Nephron (organoid): ENCODE results near the gene MVK.

Experiments used
- H3K27ac Mint-ChIP-seq, 3 experiments: 2 replicates each; pipeline ENCODE4 v1.8.0; 2020; ENCODE audit warnings: mixed read lengths in 3 of 3, mild to moderate bottlenecking in 2 of 3, moderate library complexity in 1 of 3
- H3K27me3 Mint-ChIP-seq: 2 replicates; pipeline ENCODE4 v1.8.0; 2021; ENCODE audit warnings: low read depth, mild to moderate bottlenecking, moderate library complexity, mixed read lengths
- H3K36me3 Mint-ChIP-seq: 2 replicates; pipeline ENCODE4 v1.8.0; 2020; ENCODE audit warnings: low read depth, mixed read lengths
- H3K4me1 Mint-ChIP-seq: 2 replicates; pipeline ENCODE4 v1.8.0; 2020; ENCODE audit warnings: mixed read lengths
- H3K4me3 Mint-ChIP-seq, 3 experiments: 2 replicates each; pipeline ENCODE4 v1.8.0; 2020; ENCODE audit warnings: mild to moderate bottlenecking in 3 of 3, mixed read lengths in 3 of 3, moderate library complexity in 2 of 3
- H3K9me3 Mint-ChIP-seq: 2 replicates; pipeline ENCODE4 v1.8.0; 2020; ENCODE audit warnings: mixed read lengths
- TF ChIP-seq, protein P1 (sequence below), 3 experiments: fragments of 200-600 bp; sonication (generic); IDR thresholded peaks; one replicate each; pipeline ENCODE4 v1.5.0; 2021; ENCODE audit warnings: antibody characterized with exemption in 3 of 3; ENCODE audit not compliant: unreplicated experiment in 3 of 3

The MVK gene

DNA sequence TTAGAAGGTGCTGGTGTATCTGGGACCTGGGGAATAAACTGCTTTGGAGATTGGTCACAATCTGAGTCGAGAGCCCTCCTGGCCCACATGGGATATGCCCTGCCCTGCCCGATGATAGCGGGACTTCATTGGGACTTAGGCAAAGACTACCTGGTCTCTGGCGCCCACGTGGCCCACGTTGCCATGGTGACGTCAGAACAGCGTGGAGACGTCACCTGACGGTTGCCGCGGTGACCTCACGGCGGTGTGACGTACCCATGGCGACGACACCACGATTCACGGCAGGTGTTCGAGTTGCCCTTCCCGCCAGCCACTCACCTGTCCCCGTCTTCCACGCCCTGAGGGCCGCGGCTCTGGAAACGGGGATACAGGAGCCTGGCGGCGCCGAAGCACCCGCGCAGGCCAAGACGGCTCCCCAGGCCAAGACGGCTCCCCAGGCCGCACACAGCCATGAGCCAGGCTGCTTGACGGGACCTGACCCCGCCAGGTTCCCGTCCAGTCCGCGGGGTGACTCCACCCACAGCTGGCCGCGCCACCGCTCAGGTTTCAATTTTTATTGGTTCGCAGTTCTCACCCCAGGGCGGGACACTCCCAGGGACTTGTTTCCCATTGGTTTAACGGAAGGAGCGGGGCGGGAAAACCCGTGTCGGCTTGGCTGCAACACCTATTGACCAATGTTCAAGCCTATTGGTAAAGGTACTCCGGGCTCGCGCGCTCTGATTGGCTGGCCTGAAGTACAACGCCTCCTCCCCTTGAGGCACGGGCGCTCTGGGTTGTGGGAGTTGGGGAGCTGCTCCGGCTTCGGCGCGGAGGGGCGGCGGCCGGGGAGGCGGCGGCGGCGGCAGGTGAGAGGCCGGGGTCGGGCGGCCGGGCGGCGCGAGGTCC, at the start of gene MVK, which contains the start of gene MMAB:
Gene MVK (plus strand): TSS at position 766 of the 885 bp plus-strand sequence. CDS start 1,029 bp downstream, outside the sequence.
Gene MMAB (minus strand): TSS at position 476 of the 885 bp plus-strand sequence. CDS start 24 bp downstream, at position 452.
- Mint-ChIP-seq H3K4me1 (peaks cover 25% of the 10 kb centered on the region), H3K4me3 (peak within 1 kb of the TSS; percentile 92 to 99 (median 95)), H3K36me3 (peaks cover 26% of the 10 kb centered on the region), H3K27me3 (no peaks in the 10 kb centered on the region), H3K9me3 (no peaks in the 10 kb centered on the region), H3K27ac (peak within 1 kb of the TSS; percentile 74 to 95 (median 90))
- TF ChIP-seq, protein P1, sequence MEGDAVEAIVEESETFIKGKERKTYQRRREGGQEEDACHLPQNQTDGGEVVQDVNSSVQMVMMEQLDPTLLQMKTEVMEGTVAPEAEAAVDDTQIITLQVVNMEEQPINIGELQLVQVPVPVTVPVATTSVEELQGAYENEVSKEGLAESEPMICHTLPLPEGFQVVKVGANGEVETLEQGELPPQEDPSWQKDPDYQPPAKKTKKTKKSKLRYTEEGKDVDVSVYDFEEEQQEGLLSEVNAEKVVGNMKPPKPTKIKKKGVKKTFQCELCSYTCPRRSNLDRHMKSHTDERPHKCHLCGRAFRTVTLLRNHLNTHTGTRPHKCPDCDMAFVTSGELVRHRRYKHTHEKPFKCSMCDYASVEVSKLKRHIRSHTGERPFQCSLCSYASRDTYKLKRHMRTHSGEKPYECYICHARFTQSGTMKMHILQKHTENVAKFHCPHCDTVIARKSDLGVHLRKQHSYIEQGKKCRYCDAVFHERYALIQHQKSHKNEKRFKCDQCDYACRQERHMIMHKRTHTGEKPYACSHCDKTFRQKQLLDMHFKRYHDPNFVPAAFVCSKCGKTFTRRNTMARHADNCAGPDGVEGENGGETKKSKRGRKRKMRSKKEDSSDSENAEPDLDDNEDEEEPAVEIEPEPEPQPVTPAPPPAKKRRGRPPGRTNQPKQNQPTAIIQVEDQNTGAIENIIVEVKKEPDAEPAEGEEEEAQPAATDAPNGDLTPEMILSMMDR (IDR thresholded peaks at IDR 0.05; ENCODE audit: unreplicated experiment in 3 of 3), result no peak

DNA sequence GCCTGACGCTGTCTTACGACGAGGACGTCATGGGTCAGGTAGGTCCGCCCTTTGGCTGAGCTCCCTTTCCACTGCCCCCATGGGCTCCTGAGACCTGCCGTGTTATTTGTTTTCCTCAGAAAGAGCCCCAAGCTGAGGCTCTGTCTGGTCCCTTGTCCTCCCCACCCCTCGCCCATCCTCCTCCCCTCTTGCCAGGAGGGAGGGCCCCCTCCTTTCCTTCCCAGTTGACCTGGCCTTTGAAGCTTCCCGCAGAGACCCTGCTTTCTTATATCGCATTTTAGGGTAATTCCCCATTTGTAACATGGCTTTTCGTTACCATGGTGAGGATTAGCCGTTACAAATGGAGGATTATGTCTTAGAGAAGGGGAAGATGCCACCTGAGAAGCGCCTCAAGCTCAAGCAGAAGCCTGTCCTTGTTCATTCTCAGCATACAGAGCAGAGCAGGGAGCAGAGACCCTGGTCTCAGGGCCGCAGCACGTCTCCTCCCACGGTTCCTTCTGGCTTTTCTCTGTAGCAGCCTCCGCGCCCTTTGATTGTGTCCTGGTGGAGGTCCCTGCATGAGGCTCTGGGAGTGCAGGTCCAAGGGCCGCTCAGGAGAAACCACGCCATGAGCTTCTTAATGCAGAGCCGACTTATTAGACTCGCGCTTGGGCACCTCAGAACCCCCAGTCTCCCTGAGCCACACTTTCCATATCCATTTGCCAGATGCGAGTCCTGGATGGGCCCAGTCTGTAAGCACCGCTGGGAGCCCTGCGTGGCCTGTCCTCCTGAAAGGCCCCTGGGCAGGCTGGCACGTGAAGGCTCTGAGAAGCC, 48.9 kb upstream of the MVK start:
- Mint-ChIP-seq H3K4me3 (no peak overlapping the region), H3K27me3 (peaks cover 3% of the 10 kb centered on the region), H3K9me3 (no peaks in the 10 kb centered on the region), H3K27ac (no peak overlapping the region), H3K4me1 (peaks cover 57% of the 10 kb centered on the region), H3K36me3 (peaks cover 59% of the 10 kb centered on the region)
- TF ChIP-seq, protein P1 (IDR thresholded peaks at IDR 0.05; ENCODE audit: unreplicated experiment in 3 of 3), result no peak

DNA sequence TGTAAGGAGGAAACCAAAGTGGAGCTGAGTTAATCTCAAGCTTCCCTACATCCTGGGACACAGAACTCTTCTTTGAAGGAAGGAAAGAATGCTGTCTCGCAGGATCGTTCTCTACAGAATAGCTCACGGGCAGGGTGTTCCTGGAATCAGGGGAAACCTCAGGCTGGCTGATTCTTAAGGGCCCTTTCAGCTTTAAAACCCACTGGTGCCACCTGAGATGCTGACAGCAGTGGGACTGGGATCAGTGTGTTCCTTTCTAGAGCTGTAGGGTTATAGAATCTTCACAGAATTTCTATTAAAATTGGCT, 48.4 kb upstream of the MVK start:
- Mint-ChIP-seq H3K9me3 (no peaks in the 10 kb centered on the region), H3K27ac (no peak overlapping the region), H3K4me3 (no peak overlapping the region), H3K27me3 (peaks cover 3% of the 10 kb centered on the region), H3K4me1 (peaks cover 62% of the 10 kb centered on the region), H3K36me3 (peaks cover 62% of the 10 kb centered on the region)
- TF ChIP-seq, protein P1 (IDR thresholded peaks at IDR 0.05; ENCODE audit: unreplicated experiment in 3 of 3), result no peak

DNA sequence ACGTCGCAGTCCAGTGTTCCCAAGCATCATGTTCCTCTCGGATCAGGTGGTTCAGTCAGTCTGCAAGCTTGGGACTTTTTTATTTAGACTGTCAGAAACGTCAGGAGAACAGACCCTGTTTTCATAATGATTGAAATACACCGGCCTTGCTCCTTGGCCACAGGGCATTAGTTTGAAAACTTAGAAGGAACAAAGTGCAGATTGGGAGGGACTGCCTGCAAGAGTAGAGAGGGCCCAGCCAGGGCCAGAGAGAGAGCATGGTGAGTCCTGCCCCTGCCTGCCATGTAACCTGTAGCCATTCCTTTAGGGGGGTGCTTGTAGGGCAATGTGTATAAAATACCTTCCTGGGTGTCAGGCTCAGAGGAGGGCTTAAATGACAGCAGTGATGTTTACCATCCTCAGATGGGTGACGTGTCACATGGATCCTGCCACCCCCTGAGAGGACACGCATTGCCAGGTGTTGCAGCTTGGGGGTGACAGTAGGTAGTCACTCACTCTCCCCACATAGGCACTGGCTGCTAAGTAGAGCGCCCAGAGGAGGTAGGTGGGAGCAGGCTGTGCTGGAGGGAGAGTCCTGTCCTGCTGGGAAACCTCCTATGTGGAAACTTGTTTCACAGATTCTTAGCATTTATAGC, 46.0 kb upstream of the MVK start:
- TF ChIP-seq, protein P1 (IDR thresholded peaks at IDR 0.05; ENCODE audit: unreplicated experiment in 3 of 3), result no peak
- peaks cover 57% of the 10 kb centered on the region for H3K4me1 Mint-ChIP-seq
- H3K4me3 Mint-ChIP-seq, result no peak overlapping the region
- H3K9me3 Mint-ChIP-seq, result no peaks in the 10 kb centered on the region
- peak overlapping the region in 2 of 3 experiments; percentile 11 to 21 for H3K27ac Mint-ChIP-seq
- peaks cover 51% of the 10 kb centered on the region for H3K36me3 Mint-ChIP-seq
- peaks cover 3% of the 10 kb centered on the region for H3K27me3 Mint-ChIP-seq

DNA sequence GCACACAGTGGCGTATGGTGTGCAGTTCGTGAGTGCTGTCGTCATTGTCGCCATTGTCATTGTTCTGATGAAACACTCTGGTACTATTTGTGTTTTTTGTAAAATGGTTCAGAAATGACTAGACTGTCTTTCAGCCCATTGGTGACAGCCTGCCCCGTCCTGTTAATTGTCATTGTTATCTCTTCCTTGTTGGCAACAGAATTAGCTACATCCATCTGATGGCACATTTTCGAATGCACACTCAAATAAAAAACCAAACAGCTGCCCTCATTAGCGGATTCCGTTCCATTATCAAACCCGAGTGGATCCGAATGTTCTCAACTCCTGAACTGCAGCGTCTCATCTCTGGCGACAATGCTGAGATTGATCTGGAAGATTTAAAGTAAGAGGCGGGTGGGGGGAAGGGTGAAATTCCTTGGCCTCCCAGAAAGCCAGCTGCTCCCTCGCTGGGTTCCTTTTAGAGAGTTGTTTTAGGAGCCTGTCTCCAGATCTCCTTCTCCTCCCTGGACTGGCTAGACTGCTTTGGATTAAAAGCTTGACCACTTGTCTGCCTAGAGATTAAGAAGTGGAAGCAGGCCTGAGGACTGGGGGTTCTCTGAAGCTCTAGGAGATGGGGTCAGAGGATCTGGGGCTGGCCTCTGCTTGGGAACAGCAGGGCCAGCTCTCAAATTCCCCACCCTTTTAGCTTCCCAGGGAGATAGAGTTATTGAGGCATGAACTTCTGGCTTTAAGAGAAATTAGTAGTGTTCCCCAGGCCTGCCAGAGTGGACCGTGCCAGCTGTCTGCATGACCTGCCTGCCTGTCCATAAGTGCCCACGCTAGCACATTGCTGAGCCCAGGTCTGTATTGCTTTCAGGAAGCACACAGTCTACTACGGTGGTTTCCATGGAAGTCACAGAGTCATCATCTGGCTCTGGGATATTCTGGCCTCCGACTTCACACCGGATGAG, 43.6 kb upstream of the MVK start:
- H3K4me1 Mint-ChIP-seq, result peaks cover 47% of the 10 kb centered on the region
- H3K4me3 Mint-ChIP-seq, result peak overlapping the region; percentile 41 to 86 (median 70)
- peaks cover 44% of the 10 kb centered on the region for H3K36me3 Mint-ChIP-seq
- peak overlapping the region; percentile 78 to 89 (median 83) for H3K27ac Mint-ChIP-seq
- H3K9me3 Mint-ChIP-seq, result no peaks in the 10 kb centered on the region
- H3K27me3 Mint-ChIP-seq, result no peaks in the 10 kb centered on the region
- TF ChIP-seq, protein P1 (IDR thresholded peaks at IDR 0.05; ENCODE audit: unreplicated experiment in 3 of 3), result no peak
